CD4-positive, alpha-beta T cell treated with Interleukin-4 for 1 hour (primary cell): Measurements from ENCODE around the gene MRPS18A.

Experiments used
- DNase-seq, 2 donors: peaks; one replicate each; pipeline ENCODE4 v3.0.0-alpha.2; 2020 to 2022

The MRPS18A gene

DNA sequence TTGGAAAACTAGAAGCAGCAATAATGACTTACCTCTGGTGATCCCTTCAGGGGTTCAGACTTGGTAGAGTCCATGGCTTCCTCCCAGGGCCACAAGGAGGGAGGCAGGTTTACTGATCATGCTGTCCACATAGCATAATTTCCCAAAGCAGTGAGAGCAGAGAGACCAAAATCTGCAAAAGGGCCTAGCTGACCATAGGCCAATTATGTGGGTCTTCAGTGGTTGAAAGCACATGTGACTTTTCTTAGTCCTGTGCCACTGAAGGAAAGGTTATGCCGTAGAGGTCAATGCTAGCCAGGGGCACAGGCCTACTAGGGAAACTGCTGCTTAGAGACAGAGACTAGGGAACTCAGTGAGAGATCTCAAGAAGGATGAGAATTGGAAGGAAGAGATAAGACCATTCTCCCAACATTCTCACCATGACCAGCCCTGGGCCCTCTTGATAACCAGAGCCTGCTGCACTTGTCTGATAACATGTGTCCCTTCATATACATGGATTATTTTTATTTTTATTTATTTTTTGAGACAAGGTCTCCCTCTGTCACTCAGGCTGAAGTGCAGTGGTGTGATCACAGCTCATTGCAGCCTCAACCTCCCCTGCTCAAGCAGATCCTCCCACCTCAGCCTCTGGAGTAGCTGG lies 56.5 kb downstream of the MRPS18A start:
- DNase-seq = no peak

GRCh38 chr6:43629505-43630300 lies 57.9 kb downstream of the MRPS18A start:
- DNase-seq = peak; percentile 94 to 95

- peak; percentile 96 to 97 for DNase-seq
Measured at GRCh38 chr6:43629104-43629504, 58.5 kb downstream of the MRPS18A start, which contains the start of gene GTPBP2. Gene GTPBP2 (minus strand): TSS chr6:43629264. CDS start chr6:43629162, 102 bp downstream.

DNA sequence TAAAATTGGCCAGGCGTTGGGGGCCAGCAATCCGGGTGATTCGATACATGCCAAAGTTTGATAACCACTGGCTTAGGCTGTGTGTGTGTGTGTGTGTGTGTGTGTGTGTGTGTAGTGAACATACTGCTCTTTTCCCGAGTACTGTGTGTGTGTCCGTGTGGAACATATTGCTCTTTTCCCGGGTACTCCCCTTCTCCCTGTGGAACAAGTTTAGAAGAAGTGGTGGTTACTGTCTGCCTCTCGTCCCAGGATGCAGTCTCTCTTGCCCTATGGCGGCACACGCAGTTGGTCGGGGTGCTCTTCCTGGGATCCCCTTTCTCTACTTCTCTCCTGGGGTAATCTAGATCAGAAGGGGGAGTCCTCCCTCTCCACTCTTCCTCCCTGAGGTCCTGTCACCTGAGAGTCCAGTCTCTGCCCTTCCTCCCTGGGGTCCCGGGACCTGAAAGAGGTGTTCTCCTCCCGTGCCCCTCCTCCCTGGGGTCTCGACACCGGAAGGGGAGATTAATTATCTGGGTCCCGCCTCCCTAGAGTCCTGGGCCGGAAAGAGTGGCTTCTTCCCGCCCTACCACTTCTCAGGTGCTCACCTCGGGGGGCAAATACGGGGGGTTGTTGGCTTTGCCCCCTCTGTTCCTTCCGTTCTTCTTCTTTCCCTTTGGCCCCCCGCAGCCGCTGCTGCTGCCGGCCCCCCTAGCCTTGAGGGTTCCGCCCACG lies 59.0 kb downstream of the MRPS18A start:
- DNase-seq = peak; percentile 47 to 67

GRCh38 chr6:43627008-43627825 lies 60.4 kb downstream of the MRPS18A start:
- DNase-seq = peak in 1 of 2 donors; percentile 61

- DNase-seq = no peak
Measured at GRCh38 chr6:43625393-43625992, 62.1 kb downstream of the MRPS18A start.

DNA sequence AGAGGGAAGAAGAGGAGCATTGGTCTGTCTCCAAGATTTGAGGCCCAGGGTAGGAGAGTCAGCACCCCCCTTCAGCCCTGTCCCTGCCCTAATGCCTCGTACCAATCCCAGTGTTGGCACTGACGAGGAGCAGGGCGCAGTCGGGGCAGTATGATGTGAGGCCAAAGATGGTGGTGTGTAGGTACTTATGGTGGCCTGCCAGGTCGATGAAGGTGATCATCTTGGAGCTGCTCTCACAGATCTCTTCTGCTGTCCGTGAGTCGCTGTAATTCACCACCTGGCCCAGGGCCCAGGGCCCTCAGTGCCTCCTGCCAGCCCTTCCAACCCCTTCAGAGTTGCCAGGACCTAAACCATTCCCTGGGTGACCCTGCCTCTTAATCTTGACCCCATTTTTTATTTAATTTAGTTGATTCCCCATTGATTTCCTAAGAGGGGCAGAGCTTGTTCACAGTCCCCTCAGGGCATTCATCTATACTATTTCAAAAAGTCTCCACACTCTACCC lies 62.8 kb downstream of the MRPS18A start:
- no peak for DNase-seq

DNA sequence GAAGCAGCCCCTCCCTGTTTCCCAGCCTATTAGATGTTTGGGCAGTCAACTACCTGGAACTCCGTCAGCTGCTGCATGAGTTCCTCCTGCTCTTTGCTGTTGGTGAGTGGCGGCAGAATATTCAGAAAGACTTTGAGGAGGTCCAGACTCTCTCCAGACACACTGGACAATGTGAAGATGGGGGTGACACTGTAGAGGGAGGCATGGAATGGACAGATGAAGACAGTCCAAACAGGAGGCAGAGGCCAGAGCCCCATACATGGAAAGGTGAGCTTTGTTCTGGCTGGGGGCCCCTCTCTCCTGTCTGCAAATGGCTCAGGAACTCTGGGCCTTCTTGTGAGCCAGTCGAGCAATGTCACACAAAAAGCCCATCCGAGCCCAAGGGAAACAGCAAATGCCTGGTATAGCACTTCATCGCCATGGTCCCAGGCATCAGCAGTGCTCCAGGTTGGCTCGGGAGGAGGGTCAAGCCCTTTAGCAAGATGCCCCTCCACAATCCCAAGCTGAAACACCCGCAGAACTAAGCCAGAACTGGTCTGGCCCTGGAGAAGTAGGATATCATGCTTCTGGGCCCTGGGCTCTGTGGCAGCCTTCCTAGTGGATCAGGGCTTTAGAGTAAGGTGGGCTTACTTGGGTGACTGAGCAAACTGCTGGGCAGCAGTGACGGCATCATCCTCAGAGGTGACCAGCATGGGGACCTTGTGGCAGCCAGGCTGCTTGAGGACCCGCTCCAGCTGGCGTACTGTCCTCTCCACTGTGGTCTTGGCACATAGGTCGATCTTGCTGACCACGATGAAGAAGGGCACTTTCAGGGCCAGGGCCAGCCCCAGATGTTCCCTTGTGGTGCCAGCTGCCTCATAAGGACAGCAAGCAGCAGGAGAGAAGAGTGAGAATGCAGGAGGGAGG lies 63.5 kb downstream of the MRPS18A start:
- no peak for DNase-seq

DNA sequence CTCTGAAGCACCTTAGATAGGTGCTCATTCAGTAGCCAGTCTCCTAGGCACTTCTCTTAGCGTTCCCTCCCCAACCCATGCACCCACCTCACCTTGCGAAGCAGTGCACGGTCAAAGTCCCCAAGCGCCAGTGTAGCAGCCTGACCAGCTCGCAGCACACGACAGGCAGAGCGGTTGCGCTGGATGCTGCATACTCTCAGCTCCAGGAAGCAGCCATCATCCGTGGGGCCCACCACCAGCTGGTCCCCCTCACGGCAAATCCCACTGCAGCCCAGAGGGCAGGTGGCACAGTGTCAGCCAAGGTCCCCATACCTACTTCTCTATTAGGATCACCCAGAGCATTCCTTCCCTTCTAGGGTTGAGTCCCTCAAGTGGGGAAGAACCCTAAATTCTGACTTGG lies 65.0 kb downstream of the MRPS18A start:
- DNase-seq = no peak

GRCh38 chr6:43621836-43622180 lies 65.8 kb downstream of the MRPS18A start:
- no peak for DNase-seq
